Measurements from ENCODE around the gene DOCK4. TPM values are rescaled to one million over a fixed set of nuclear protein-coding genes. Genes with fewer than 3 reads are reported as not detected.

Gene DOCK4
- polyA plus RNA-seq, 1 donor (not counting 4 experiments of a cell fraction or from before 2014, with no cell fraction given), result 13.9 TPM

DNA sequence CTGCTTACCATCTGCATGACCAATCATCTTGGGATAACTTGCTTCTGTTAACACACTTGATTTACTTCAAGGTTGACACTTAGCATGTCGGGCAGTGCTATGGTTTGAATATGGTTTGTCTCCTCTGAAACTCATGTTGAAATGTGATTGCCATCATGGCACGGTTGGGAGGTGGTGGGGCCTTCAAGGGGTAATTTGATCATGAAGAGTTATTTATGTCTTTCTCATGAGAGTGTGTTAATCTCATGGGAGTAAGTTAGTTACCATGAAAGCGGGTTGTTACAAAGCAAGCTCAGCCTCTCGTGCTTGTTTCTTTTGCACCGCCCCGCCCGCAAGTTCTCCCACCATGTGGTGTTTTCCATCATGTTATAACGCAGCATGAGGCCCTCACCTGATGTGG is 163.6 kb downstream of the DOCK4 start:
- Histone ChIP-seq H2AFZ (ENCODE audit: control insufficient read depth, low read length) (no peak overlapping the region), H3K9ac (ENCODE audit: control insufficient read depth, extremely low read depth, insufficient read depth, low read length) (no peak overlapping the region), H4K20me1 (ENCODE audit: control insufficient read depth, extremely low read depth, insufficient read depth, low read length) (no peaks in the 10 kb centered on the region), H3K4me1 (ENCODE audit: control insufficient read depth, extremely low read depth, insufficient read depth, low read length) (no peaks in the 10 kb centered on the region), H3K4me2 (ENCODE audit: control insufficient read depth, extremely low read depth, insufficient read depth, low read depth, low read length) (no peak overlapping the region), H3K36me3 (ENCODE audit: control insufficient read depth in 2 of 2, extremely low read depth in 1 of 2, insufficient read depth in 2 of 2, low read length in 2 of 2) (no peaks in the 10 kb centered on the region), H3K4me3 (ENCODE audit: control insufficient read depth in 2 of 3, extremely low read depth in 1 of 3, insufficient read depth in 2 of 3, low read depth in 1 of 3, low read length in 3 of 3) (no peak overlapping the region), H3K27ac (ENCODE audit: control insufficient read depth, insufficient read depth, low read length) (no peak overlapping the region), H3K9me1 (ENCODE audit: control insufficient read depth, extremely low read depth, insufficient read depth, low read length) (no peaks in the 10 kb centered on the region), H3K27me3 (ENCODE audit: control insufficient read depth, extremely low read depth, insufficient read depth, low read length) (no peaks in the 10 kb centered on the region), H3K9me3 (ENCODE audit: control insufficient read depth, low read depth, low read length) (peaks cover under 1% of the 10 kb centered on the region), H3K79me2 (ENCODE audit: control insufficient read depth, insufficient read depth, low read length) (peaks cover 5% of the 10 kb centered on the region)
- FAIRE-seq (no peak), DNase-seq (ENCODE audit: low read depth, low spot score) (no peak)
- dilution Hi-C loops (cut with MboI; ENCODE audit: extremely low pct_ligation_motif_present, low sequenced_read_pairs), result no loop called here
- TF ChIP-seq, protein P1, sequence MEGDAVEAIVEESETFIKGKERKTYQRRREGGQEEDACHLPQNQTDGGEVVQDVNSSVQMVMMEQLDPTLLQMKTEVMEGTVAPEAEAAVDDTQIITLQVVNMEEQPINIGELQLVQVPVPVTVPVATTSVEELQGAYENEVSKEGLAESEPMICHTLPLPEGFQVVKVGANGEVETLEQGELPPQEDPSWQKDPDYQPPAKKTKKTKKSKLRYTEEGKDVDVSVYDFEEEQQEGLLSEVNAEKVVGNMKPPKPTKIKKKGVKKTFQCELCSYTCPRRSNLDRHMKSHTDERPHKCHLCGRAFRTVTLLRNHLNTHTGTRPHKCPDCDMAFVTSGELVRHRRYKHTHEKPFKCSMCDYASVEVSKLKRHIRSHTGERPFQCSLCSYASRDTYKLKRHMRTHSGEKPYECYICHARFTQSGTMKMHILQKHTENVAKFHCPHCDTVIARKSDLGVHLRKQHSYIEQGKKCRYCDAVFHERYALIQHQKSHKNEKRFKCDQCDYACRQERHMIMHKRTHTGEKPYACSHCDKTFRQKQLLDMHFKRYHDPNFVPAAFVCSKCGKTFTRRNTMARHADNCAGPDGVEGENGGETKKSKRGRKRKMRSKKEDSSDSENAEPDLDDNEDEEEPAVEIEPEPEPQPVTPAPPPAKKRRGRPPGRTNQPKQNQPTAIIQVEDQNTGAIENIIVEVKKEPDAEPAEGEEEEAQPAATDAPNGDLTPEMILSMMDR (optimal IDR thresholded peaks at IDR 0.05 in 1 of 3, IDR thresholded peaks at IDR 0.05 in 1 of 3, conservative IDR thresholded peaks at IDR 0.05 in 1 of 3; ENCODE audit: extremely low read depth in 1 of 3, insufficient read depth in 2 of 3, low read length in 3 of 3), result no peak
- TF ChIP-seq EZH2 (IDR thresholded peaks at IDR 0.05; ENCODE audit: low read length), result no peak

DNA sequence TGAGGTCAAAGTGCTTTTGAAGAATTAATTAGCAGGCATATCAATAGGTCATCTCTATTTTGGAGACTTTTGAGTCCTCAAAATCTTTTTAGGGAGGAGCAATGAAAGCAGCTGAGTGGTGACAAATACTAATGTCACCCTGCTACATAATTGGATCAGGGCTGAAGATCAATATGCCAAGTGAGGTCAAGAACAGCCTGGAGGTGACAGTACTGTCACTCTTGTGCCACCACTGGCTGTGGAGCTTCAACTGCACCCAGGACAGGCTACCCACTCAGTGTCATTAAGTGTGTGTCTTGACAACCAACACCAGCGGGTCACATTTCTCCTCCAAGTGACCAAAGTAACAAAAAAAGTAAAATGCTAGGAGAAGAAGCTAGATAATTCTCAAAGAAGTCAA is 167.8 kb downstream of the DOCK4 start:
- dilution Hi-C loops (cut with MboI; ENCODE audit: extremely low pct_ligation_motif_present, low sequenced_read_pairs), result no loop called here
- no peaks in the 10 kb centered on the region for H3K27me3 ChIP-seq (ENCODE audit: control insufficient read depth, extremely low read depth, insufficient read depth, low read length)
- peaks cover 2% of the 10 kb centered on the region for H3K79me2 ChIP-seq (ENCODE audit: control insufficient read depth, insufficient read depth, low read length)
- no peak overlapping the region for H3K9ac ChIP-seq (ENCODE audit: control insufficient read depth, extremely low read depth, insufficient read depth, low read length)
- no peaks in the 10 kb centered on the region for H3K4me1 ChIP-seq (ENCODE audit: control insufficient read depth, extremely low read depth, insufficient read depth, low read length)
- no peak for FAIRE-seq
- no peaks in the 10 kb centered on the region for H3K9me3 ChIP-seq (ENCODE audit: control insufficient read depth, low read depth, low read length)
- no peaks in the 10 kb centered on the region for H3K9me1 ChIP-seq (ENCODE audit: control insufficient read depth, extremely low read depth, insufficient read depth, low read length)
- no peak for DNase-seq (ENCODE audit: low read depth, low spot score)
- H3K27ac ChIP-seq (ENCODE audit: control insufficient read depth, insufficient read depth, low read length), result no peak overlapping the region
- no peak for TF ChIP-seq EZH2 (IDR thresholded peaks at IDR 0.05; ENCODE audit: low read length)
- TF ChIP-seq, protein P1 (optimal IDR thresholded peaks at IDR 0.05 in 1 of 3, IDR thresholded peaks at IDR 0.05 in 1 of 3, conservative IDR thresholded peaks at IDR 0.05 in 1 of 3; ENCODE audit: extremely low read depth in 1 of 3, insufficient read depth in 2 of 3, low read length in 3 of 3), result no peak
- no peak overlapping the region for H2AFZ ChIP-seq (ENCODE audit: control insufficient read depth, low read length)
- H3K36me3 ChIP-seq (ENCODE audit: control insufficient read depth in 2 of 2, extremely low read depth in 1 of 2, insufficient read depth in 2 of 2, low read length in 2 of 2), result no peaks in the 10 kb centered on the region
- no peaks in the 10 kb centered on the region for H4K20me1 ChIP-seq (ENCODE audit: control insufficient read depth, extremely low read depth, insufficient read depth, low read length)
- H3K4me3 ChIP-seq (ENCODE audit: control insufficient read depth in 2 of 3, extremely low read depth in 1 of 3, insufficient read depth in 2 of 3, low read depth in 1 of 3, low read length in 3 of 3), result no peak overlapping the region
- H3K4me2 ChIP-seq (ENCODE audit: control insufficient read depth, extremely low read depth, insufficient read depth, low read depth, low read length), result no peak overlapping the region
